Measurements from ENCODE around the gene KIAA1755.

KIAA1755 gene

GRCh38 chr20:38217791-38218565, 42.6 kb downstream of the KIAA1755 start:
- no peak for DNase-seq

GRCh38 chr20:38216746-38217595, 43.6 kb downstream of the KIAA1755 start:
- DNase-seq, result no peak

GRCh38 chr20:38216201-38216600, 44.3 kb downstream of the KIAA1755 start:
- no peak for DNase-seq

- DNase-seq, result no peak
Observed at GRCh38 chr20:38215194-38216182, 45.0 kb downstream of the KIAA1755 start.

- DNase-seq, result no peak
Observed at GRCh38 chr20:38214256-38215193, 46.0 kb downstream of the KIAA1755 start.

GRCh38 chr20:38213607-38213940, 47.0 kb downstream of the KIAA1755 start:
- DNase-seq, result no peak

GRCh38 chr20:38212806-38213606, 47.5 kb downstream of the KIAA1755 start:
- DNase-seq, result no peak

- DNase-seq, result no peak
Observed at GRCh38 chr20:38211200-38212097, 49.1 kb downstream of the KIAA1755 start.

- no peak for DNase-seq
Observed at GRCh38 chr20:38210741-38211140, 49.8 kb downstream of the KIAA1755 start.

- no peak for DNase-seq
Observed at GRCh38 chr20:38209736-38210405, 50.7 kb downstream of the KIAA1755 start.

GRCh38 chr20:38209054-38209675, 51.4 kb downstream of the KIAA1755 start:
- no peak for DNase-seq

- DNase-seq, result no peak
Observed at GRCh38 chr20:38208523-38208922, 52.0 kb downstream of the KIAA1755 start.

- DNase-seq, result no peak
Observed at GRCh38 chr20:38208088-38208487, 52.4 kb downstream of the KIAA1755 start.

- no peak for DNase-seq
Observed at GRCh38 chr20:38207621-38208020, 52.9 kb downstream of the KIAA1755 start.

- DNase-seq, result no peak
Observed at GRCh38 chr20:38205001-38205400, 55.5 kb downstream of the KIAA1755 start.

GRCh38 chr20:38203981-38204357, 56.6 kb downstream of the KIAA1755 start:
- no peak for DNase-seq

- DNase-seq, result no peak
Observed at GRCh38 chr20:38203337-38203980, 57.1 kb downstream of the KIAA1755 start.

GRCh38 chr20:38202982-38203293, 57.6 kb downstream of the KIAA1755 start:
- DNase-seq, result no peak
